ENCODE measurements around the gene ZNF609.

The ZNF609 gene

DNA sequence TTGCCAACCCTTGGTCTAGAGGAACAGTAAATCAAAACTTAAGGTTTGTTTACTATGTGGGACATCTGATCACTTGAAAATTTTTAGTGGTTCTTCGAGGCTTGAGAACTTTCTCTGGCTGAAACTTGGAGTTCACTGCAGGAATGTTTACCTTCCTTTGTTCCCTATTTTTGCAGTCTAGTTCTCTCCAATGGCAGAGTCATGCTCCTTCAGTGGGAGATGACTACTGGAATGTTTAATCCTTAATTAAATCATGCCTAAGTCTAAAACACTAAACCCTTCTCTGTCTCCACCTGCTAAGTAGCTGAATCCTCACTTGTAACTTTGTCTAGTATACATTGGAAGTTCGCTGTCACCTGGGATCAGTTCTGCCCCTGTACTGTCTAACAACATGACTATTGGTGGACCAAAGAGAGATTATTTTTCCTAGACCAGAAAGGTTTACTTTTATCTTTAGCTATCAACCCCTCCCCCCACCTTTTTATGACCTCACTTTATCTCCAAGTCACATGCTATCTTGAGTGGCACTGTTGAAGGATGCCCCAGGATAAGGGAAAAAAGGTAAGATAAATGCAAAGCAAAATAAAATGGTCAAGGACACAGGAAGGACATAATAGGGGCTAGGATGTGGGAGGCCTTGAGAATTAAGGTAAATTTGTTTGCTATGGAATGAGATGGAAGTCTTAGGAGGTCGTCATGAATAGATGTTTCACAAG is 1.2 kb upstream of the ZNF609 start:
- DNase-seq, result peak; percentile 38
- Histone ChIP-seq H3K79me2 (ENCODE audit: control insufficient read depth, insufficient read depth, low read length) (peaks cover 27% of the 10 kb centered on the region), H3K18ac (ENCODE audit: low read length) (no peak overlapping the region), H3K4me3 (ENCODE audit: low read length) (no peak overlapping the region), H3K27me3 (ENCODE audit: insufficient read depth, low read length, poor library complexity) (no peaks in the 10 kb centered on the region), H3K56ac (ENCODE audit: low read length) (no peak overlapping the region), H4K8ac (ENCODE audit: low read depth, low read length) (no peak overlapping the region), H3K27ac (ENCODE audit: low read depth, low read length) (no peak overlapping the region), H2BK120ac (ENCODE audit: low read depth, low read length) (no peak overlapping the region), H2BK5ac (ENCODE audit: low read length) (no peak overlapping the region), H3K4ac (ENCODE audit: low read depth, low read length) (no peak overlapping the region), H3K23ac (ENCODE audit: low read length) (no peak overlapping the region), H3K9ac (ENCODE audit: low read length) (no peak overlapping the region), H3K36me3 (ENCODE audit: control insufficient read depth, insufficient read depth, low read length) (no peaks in the 10 kb centered on the region), H3K4me1 (ENCODE audit: control insufficient read depth, low read depth, low read length) (peaks cover 7% of the 10 kb centered on the region), H2AK5ac (ENCODE audit: low read length) (no peak overlapping the region), H4K5ac (ENCODE audit: low read length) (no peak overlapping the region), H3K79me1 (ENCODE audit: low read length) (peaks cover 6% of the 10 kb centered on the region), H2BK15ac (replicated peaks; ENCODE audit: low read depth) (no peak overlapping the region), H3K4me2 (ENCODE audit: low read length) (no peak overlapping the region)
- WGBS (ENCODE audit: extremely low coverage, insufficient coverage, low lambda C conversion rate), result no CpG with 5 or more reads among the region's 3 CpGs

DNA sequence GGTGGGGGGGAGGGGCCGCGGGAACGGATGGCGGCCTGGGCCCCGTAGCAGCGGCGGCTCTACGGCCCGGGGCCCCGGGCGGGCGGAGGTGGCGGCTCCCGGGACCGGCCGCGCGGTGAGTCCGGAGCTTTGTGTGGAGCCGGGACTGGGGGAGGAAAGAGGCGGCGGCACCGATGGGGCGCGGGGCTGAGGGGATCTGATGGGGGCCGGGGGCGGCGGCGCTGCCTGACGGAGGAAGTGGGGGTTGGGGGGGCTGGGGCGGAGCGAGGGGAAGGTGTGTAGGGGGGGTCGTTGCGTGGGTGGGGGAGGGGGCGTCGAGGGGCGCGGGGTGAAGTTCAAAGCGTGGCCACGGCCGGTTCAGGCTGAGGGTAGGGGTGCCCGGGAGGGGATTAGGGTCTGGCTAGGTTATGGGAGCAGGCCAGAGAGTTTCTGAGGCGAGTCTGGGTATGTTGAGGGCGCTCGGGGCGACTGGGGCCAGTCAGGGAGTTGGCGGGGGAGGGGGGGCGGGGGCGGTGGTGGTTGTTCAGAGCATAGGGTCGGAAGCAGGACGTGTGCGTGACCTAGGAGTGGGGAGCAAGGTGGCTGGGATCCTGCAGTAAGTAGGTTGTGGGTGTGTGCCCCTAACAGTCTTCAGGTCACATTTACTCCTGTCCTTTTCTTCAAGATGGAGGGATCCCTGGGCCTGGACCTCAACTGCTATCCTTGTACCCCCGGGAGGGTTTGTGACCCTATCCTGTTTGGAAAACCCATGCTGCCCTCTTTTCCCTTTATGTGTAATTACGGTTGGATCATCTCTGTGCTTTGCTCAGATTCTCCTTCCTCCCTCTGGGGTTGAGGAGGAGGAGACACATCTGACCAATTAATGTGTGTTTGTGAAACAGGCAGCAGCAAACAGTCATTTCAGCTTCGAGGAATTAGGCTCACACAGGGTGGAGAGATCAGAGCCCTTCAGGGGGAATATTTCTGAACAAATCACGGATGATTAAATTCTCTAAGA is 644 bp downstream of the ZNF609 start:
- H3K4me1 ChIP-seq (ENCODE audit: control insufficient read depth, low read depth, low read length), result peaks cover 5% of the 10 kb centered on the region

DNA sequence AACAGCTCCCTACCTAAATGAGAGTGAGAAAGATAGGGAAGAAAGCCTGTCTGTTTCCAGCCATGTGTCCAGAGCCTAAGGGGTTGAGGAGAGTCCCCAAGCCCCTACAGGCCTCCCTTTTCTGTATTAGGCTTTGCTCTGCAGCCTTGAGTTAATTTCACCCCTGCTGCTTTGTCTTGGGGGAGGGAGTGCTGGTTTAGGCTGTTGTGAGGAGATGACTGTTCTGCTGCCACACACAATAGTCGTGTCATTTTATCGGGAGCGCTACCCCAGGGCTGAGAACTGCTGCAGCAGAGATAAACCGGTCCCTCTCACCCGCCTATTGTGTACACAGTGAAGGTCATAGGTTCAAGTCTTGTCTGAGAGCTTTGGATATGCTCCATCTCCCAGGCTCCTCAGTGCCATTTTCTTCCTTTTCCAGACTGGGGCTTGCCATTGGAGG is 1.4 kb downstream of the ZNF609 start:
- H3K4me1 ChIP-seq (ENCODE audit: control insufficient read depth, low read depth, low read length), result peaks cover 10% of the 10 kb centered on the region
- no peak overlapping the region for H3K23ac ChIP-seq (ENCODE audit: low read length)
- H2BK120ac ChIP-seq (ENCODE audit: low read depth, low read length), result no peak overlapping the region
- peak overlapping the region; percentile 90 for H4K5ac ChIP-seq (ENCODE audit: low read length)
- H3K4me3 ChIP-seq (ENCODE audit: low read length), result peak overlapping the region; percentile 85
- H3K9ac ChIP-seq (ENCODE audit: low read length), result peak overlapping the region; percentile 89
- H3K36me3 ChIP-seq (ENCODE audit: control insufficient read depth, insufficient read depth, low read length), result no peaks in the 10 kb centered on the region
- no peak overlapping the region for H2AK5ac ChIP-seq (ENCODE audit: low read length)
- H3K27me3 ChIP-seq (ENCODE audit: insufficient read depth, low read length, poor library complexity), result no peaks in the 10 kb centered on the region
- H2BK15ac ChIP-seq (replicated peaks; ENCODE audit: low read depth), result no peak overlapping the region
- peaks cover 13% of the 10 kb centered on the region for H3K79me1 ChIP-seq (ENCODE audit: low read length)
- H3K79me2 ChIP-seq (ENCODE audit: control insufficient read depth, insufficient read depth, low read length), result peaks cover 47% of the 10 kb centered on the region
- peak; percentile 90 for DNase-seq
- no peak overlapping the region for H3K4ac ChIP-seq (ENCODE audit: low read depth, low read length)
- H3K56ac ChIP-seq (ENCODE audit: low read length), result peak overlapping the region; percentile 98
- H3K4me2 ChIP-seq (ENCODE audit: low read length), result peak overlapping the region; percentile 82
- WGBS (ENCODE audit: extremely low coverage, insufficient coverage, low lambda C conversion rate), result no CpG with 5 or more reads among the region's 5 CpGs
- H4K8ac ChIP-seq (ENCODE audit: low read depth, low read length), result no peak overlapping the region
- peak overlapping the region; percentile 79 for H3K27ac ChIP-seq (ENCODE audit: low read depth, low read length)
- peak overlapping the region; percentile 100 for H3K18ac ChIP-seq (ENCODE audit: low read length)
- H2BK5ac ChIP-seq (ENCODE audit: low read length), result peak overlapping the region; percentile 75

More for the DNA sequence above, 644 bp downstream of the ZNF609 start:
- peak overlapping the region; percentile 77 for H4K8ac ChIP-seq (ENCODE audit: low read depth, low read length)
- peaks cover 7% of the 10 kb centered on the region for H3K79me1 ChIP-seq (ENCODE audit: low read length)
- H3K18ac ChIP-seq (ENCODE audit: low read length), result peak overlapping the region; percentile 100
- peaks cover 41% of the 10 kb centered on the region for H3K79me2 ChIP-seq (ENCODE audit: control insufficient read depth, insufficient read depth, low read length)
- peak overlapping the region; percentile 82 for H3K4me2 ChIP-seq (ENCODE audit: low read length)
- H3K56ac ChIP-seq (ENCODE audit: low read length), result peak overlapping the region; percentile 98
- no peaks in the 10 kb centered on the region for H3K36me3 ChIP-seq (ENCODE audit: control insufficient read depth, insufficient read depth, low read length)
- peak overlapping the region; percentile 90 for H4K5ac ChIP-seq (ENCODE audit: low read length)
- no peaks in the 10 kb centered on the region for H3K27me3 ChIP-seq (ENCODE audit: insufficient read depth, low read length, poor library complexity)
- peak overlapping the region; percentile 94 for H3K4ac ChIP-seq (ENCODE audit: low read depth, low read length)
- peak overlapping the region; percentile 79 for H3K27ac ChIP-seq (ENCODE audit: low read depth, low read length)
- H2BK15ac ChIP-seq (replicated peaks; ENCODE audit: low read depth), result peak overlapping the region; percentile 46
- H3K23ac ChIP-seq (ENCODE audit: low read length), result peak overlapping the region; percentile 54
- peak overlapping the region; percentile 89 for H3K9ac ChIP-seq (ENCODE audit: low read length)
- DNase-seq, result peak; percentile 88
- H3K4me3 ChIP-seq (ENCODE audit: low read length), result peak overlapping the region; percentile 85
- WGBS (ENCODE audit: extremely low coverage, insufficient coverage, low lambda C conversion rate), result no CpG with 5 or more reads among the region's 56 CpGs
- peak overlapping the region; percentile 100 for H2BK120ac ChIP-seq (ENCODE audit: low read depth, low read length)
- peak overlapping the region; percentile 75 for H2BK5ac ChIP-seq (ENCODE audit: low read length)
- peak overlapping the region; percentile 54 for H2AK5ac ChIP-seq (ENCODE audit: low read length)

DNA sequence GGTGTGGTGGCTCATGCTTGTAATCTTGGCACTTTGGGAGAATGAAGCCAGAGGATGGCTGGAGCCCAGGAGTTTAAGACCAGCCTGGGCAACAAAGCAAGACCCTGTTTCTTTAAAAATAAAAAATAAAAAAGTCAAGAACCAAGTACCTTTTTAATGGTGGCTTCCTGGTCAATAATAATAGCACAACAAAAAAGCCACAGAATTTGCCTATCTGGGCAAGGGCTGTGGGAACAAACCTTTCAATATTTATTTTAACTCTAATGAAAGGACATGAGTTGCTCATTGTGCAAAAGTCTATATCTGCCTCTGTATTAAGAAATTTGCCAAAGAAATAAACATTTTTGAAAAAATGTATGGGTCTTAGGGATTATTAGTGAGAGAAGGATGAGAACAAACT is 2.1 kb downstream of the ZNF609 start:
- no peaks in the 10 kb centered on the region for H3K36me3 ChIP-seq (ENCODE audit: control insufficient read depth, insufficient read depth, low read length)
- no peak overlapping the region for H3K56ac ChIP-seq (ENCODE audit: low read length)
- peaks cover 55% of the 10 kb centered on the region for H3K79me2 ChIP-seq (ENCODE audit: control insufficient read depth, insufficient read depth, low read length)
- H3K18ac ChIP-seq (ENCODE audit: low read length), result no peak overlapping the region
- no peaks in the 10 kb centered on the region for H3K27me3 ChIP-seq (ENCODE audit: insufficient read depth, low read length, poor library complexity)
- H3K23ac ChIP-seq (ENCODE audit: low read length), result no peak overlapping the region
- H2BK15ac ChIP-seq (replicated peaks; ENCODE audit: low read depth), result no peak overlapping the region
- no peak overlapping the region for H3K4ac ChIP-seq (ENCODE audit: low read depth, low read length)
- DNase-seq, result no peak
- H4K5ac ChIP-seq (ENCODE audit: low read length), result no peak overlapping the region
- no peak overlapping the region for H3K4me3 ChIP-seq (ENCODE audit: low read length)
- no peak overlapping the region for H3K27ac ChIP-seq (ENCODE audit: low read depth, low read length)
- H3K79me1 ChIP-seq (ENCODE audit: low read length), result peaks cover 19% of the 10 kb centered on the region
- H3K9ac ChIP-seq (ENCODE audit: low read length), result no peak overlapping the region
- H3K4me2 ChIP-seq (ENCODE audit: low read length), result no peak overlapping the region
- no peak overlapping the region for H4K8ac ChIP-seq (ENCODE audit: low read depth, low read length)
- H3K4me1 ChIP-seq (ENCODE audit: control insufficient read depth, low read depth, low read length), result peaks cover 10% of the 10 kb centered on the region
- no peak overlapping the region for H2AK5ac ChIP-seq (ENCODE audit: low read length)
- no peak overlapping the region for H2BK5ac ChIP-seq (ENCODE audit: low read length)
- no peak overlapping the region for H2BK120ac ChIP-seq (ENCODE audit: low read depth, low read length)

DNA sequence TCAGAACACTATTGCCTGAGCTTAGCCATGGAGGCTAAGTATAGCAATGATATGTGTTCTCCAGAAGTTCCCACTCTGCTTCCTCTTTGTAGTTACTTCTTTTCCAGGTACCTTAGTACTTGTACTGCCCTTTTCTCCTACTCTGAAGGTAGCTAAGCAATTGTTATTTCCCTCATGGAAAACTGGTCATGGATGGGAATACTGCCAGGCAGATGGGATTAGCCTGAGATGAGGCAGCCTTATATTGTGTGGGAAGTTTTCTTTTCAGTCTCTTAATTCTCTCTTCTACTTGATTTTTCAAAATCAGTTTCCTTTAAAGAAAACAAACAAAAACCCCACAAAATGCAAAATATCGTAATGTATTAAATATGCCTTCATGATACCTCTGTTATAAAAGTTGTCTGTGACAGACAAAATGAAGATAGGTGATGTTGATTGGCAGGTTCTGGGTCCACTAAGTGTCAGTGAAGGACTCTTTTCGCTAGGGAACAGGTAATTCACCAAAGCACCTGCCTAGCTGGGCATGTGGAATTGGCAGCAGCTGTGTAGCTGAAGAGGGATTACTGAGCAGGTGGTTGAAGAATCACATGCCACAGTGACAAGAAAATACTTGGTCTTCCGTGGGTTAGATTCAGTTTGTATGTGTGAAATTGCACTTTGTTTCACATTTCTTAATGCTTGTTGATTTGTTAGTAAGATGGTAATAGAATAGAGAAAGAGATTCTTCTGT is 4.1 kb downstream of the ZNF609 start:
- H2BK5ac ChIP-seq (ENCODE audit: low read length), result no peak overlapping the region
- H3K27ac ChIP-seq (ENCODE audit: low read depth, low read length), result no peak overlapping the region
- H3K9ac ChIP-seq (ENCODE audit: low read length), result no peak overlapping the region
- no peak overlapping the region for H2BK15ac ChIP-seq (replicated peaks; ENCODE audit: low read depth)
- no peak overlapping the region for H3K23ac ChIP-seq (ENCODE audit: low read length)
- H3K56ac ChIP-seq (ENCODE audit: low read length), result no peak overlapping the region
- no peak for DNase-seq
- H3K79me2 ChIP-seq (ENCODE audit: control insufficient read depth, insufficient read depth, low read length), result peaks cover 70% of the 10 kb centered on the region
- H3K27me3 ChIP-seq (ENCODE audit: insufficient read depth, low read length, poor library complexity), result no peaks in the 10 kb centered on the region
- H3K36me3 ChIP-seq (ENCODE audit: control insufficient read depth, insufficient read depth, low read length), result no peaks in the 10 kb centered on the region
- H3K4me2 ChIP-seq (ENCODE audit: low read length), result no peak overlapping the region
- no peak overlapping the region for H3K4ac ChIP-seq (ENCODE audit: low read depth, low read length)
- H4K8ac ChIP-seq (ENCODE audit: low read depth, low read length), result no peak overlapping the region
- no peak overlapping the region for H2AK5ac ChIP-seq (ENCODE audit: low read length)
- no peak overlapping the region for H3K4me3 ChIP-seq (ENCODE audit: low read length)
- no CpG with 5 or more reads among the region's 3 CpGs for WGBS (ENCODE audit: extremely low coverage, insufficient coverage, low lambda C conversion rate)
- H3K4me1 ChIP-seq (ENCODE audit: control insufficient read depth, low read depth, low read length), result peaks cover 9% of the 10 kb centered on the region
- no peak overlapping the region for H3K18ac ChIP-seq (ENCODE audit: low read length)
- peaks cover 20% of the 10 kb centered on the region for H3K79me1 ChIP-seq (ENCODE audit: low read length)
- no peak overlapping the region for H2BK120ac ChIP-seq (ENCODE audit: low read depth, low read length)
- no peak overlapping the region for H4K5ac ChIP-seq (ENCODE audit: low read length)

Measured in mesendoderm (in vitro differentiated cells).